Endothelial cell of umbilical vein (primary cell): ENCODE measurements around the gene ADIPOQ. TPM values are rescaled to one million over a fixed set of nuclear protein-coding genes. Genes with fewer than 3 reads are reported as not detected.
"Not testable (repeated sequence)": the region's sequence is repeated elsewhere in the genome, so short reads cannot be mapped to it uniquely, and the experiment has no call there.

Experiments used
- BruUV-seq: library from RNA; stranded (reverse); fragments of 400-500 nt; replicated peaks from 2 replicates; lab custom pipeline; 2021; lab: Mats Ljungman, UMichigan
- CTCF ChIA-PET: fragments of 300-600, 350-600 bp; sonication (Branson Sonifier 250); formaldehyde crosslinking; loops from one replicate; lab custom pipeline; 2021; ENCODE audit warnings: antibody characterized with exemption, inconsistent platforms; lab: Charles Lee
- POLR2A ChIA-PET: fragments of 300-600, 350-600 bp; sonication (Branson Sonifier 250); formaldehyde crosslinking; loops from one replicate; lab custom pipeline; 2021; ENCODE audit warnings: antibody characterized with exemption, inconsistent platforms; lab: Charles Lee
- DNase-seq: peaks from one replicate; pipeline ENCODE4 v3.0.0-alpha.2; 2011; ENCODE audit warnings: low read depth, low spot score
- FAIRE-seq: peaks from 2 replicates; lab custom pipeline; 2011; peaks lifted over from hg19 to GRCh38; lab: Jason Lieb, UNC
- H2AFZ ChIP-seq: 2 replicates; pipeline ENCODE4 v1.6.0; 2012; ENCODE audit warnings: low read depth, low read length, control low read depth, inconsistent platforms
- H3K27ac ChIP-seq: 2 replicates; pipeline ENCODE4 v1.5.1; 2011; ENCODE audit warnings: low read depth, mild to moderate bottlenecking, control low read depth, low read length, moderate library complexity; ENCODE audit not compliant: insufficient read depth
- H3K27me3 ChIP-seq, 2 experiments: 2 replicates each; pipeline versions ENCODE4 v1.6.0 to v1.6.1; 2011; ENCODE audit warnings: low read length in 2 of 2, mixed read lengths in 1 of 2; ENCODE audit not compliant: control insufficient read depth in 2 of 2, insufficient read depth in 2 of 2
- H3K36me3 ChIP-seq, 2 experiments: 2 replicates in 1 of 2; 3 replicates in 1 of 2; pipeline ENCODE4 v1.5.1; 2011; ENCODE audit warnings: low read length in 2 of 2, mild to moderate bottlenecking in 1 of 2, moderate library complexity in 1 of 2; ENCODE audit not compliant: control insufficient read depth in 2 of 2, insufficient read depth in 2 of 2; ENCODE audit errors: extremely low read depth in 1 of 2
- H3K4me1 ChIP-seq: 3 replicates; pipeline ENCODE4 v1.5.1; 2011; ENCODE audit warnings: mild to moderate bottlenecking, low read length; ENCODE audit not compliant: control insufficient read depth, insufficient read depth; ENCODE audit errors: extremely low read depth
- H3K4me2 ChIP-seq: 2 replicates; pipeline ENCODE4 v1.6.1; 2011; ENCODE audit warnings: low read length, control low read depth, mixed read lengths; ENCODE audit not compliant: insufficient read depth
- H3K4me3 ChIP-seq, 3 experiments: fragments of 200-600 bp in 1 of 3; sonication (generic), shearing (Covaris generic) in 1 of 3; replicated peaks in 1 of 3; 2 replicates each; pipeline ENCODE4 v1.5.1; 2011 to 2016; ENCODE audit warnings: control low read depth in 3 of 3, low read length in 3 of 3, mild to moderate bottlenecking in 2 of 3, inconsistent platforms in 1 of 3, low read depth in 1 of 3, moderate library complexity in 1 of 3; ENCODE audit not compliant: insufficient read depth in 1 of 3
- H3K79me2 ChIP-seq: 2 replicates; pipeline ENCODE4 v1.6.0; 2012; ENCODE audit warnings: low read length, inconsistent platforms; ENCODE audit not compliant: control insufficient read depth, insufficient read depth
- H3K9ac ChIP-seq: replicated peaks from 2 replicates; pipeline ENCODE3; 2011; ENCODE audit warnings: low read length, control low read depth; ENCODE audit not compliant: insufficient read depth; ENCODE audit errors: extremely low read depth
- H3K9me1 ChIP-seq: replicated peaks from 3 replicates; pipeline ENCODE4 v1.6.0; 2011; ENCODE audit warnings: mild to moderate bottlenecking, low read length; ENCODE audit not compliant: control insufficient read depth, insufficient read depth; ENCODE audit errors: extremely low read depth
- H3K9me3 ChIP-seq: replicated peaks from 2 replicates; pipeline ENCODE4 v1.5.1; 2012; ENCODE audit warnings: low read length, inconsistent platforms; ENCODE audit not compliant: control insufficient read depth, insufficient read depth
- H4K20me1 ChIP-seq: replicated peaks from 2 replicates; pipeline ENCODE3; 2011; ENCODE audit warnings: mild to moderate bottlenecking, low read length; ENCODE audit not compliant: control insufficient read depth, insufficient read depth; ENCODE audit errors: extremely low read depth
- EZH2 ChIP-seq: IDR thresholded peaks from 2 replicates; pipeline ENCODE4 v1.6.1; 2012; ENCODE audit warnings: borderline replicate concordance, low read depth, mild to moderate bottlenecking, moderate library complexity, low read length, inconsistent platforms; ENCODE audit not compliant: severe bottlenecking
- JUN ChIP-seq: IDR thresholded peaks from 2 replicates; pipeline ENCODE4 v1.6.1; 2011; ENCODE audit warnings: borderline replicate concordance, low read depth; ENCODE audit not compliant: insufficient read length, insufficient read depth
- MAX ChIP-seq: IDR thresholded peaks from 2 replicates; pipeline ENCODE4 v1.6.1; 2011; ENCODE audit not compliant: insufficient read depth, insufficient read length
- dilution Hi-C: fragments of 300-500 bp; cut with MboI; formaldehyde crosslinking; loops from one replicate; pipeline ENCODE4 v1.15.0; 2019; ENCODE audit warnings: low sequenced_read_pairs; ENCODE audit not compliant: extremely low pct_ligation_motif_present
- intact Hi-C: fragments of 100-400 bp; cut with micrococcal nuclease; formaldehyde crosslinking; loops from one replicate; pipeline ENCODE4 v1.10.0; 2022
- polyA plus RNA-seq, 4 experiments: library from polyadenylated mRNA; depleted of rRNA in 3 of 4; stranded (reverse) in 3 of 4; unstranded in 1 of 4; fragments of >200 nt; gene quantifications; 2 replicates each; pipeline versions ENCODE4 v1.2.1 to v1.2.3, GENCODE V29; 2011 to 2012; ENCODE audit warnings: missing spikeins in 1 of 4
- total RNA-seq: library from RNA; stranded (reverse); gene quantifications from 2 replicates; pipeline ENCODE4 v1.2.3, GENCODE V29; 2021

ADIPOQ gene
- total and polyA plus RNA-seq, 2 donors (not counting 3 experiments of a cell fraction or from before 2014, with no cell fraction given): not detected

- DNase-seq: no peak
- H2AFZ ChIP-seq: no peak overlapping the region
- no peak overlapping the region for H3K9ac ChIP-seq
- H4K20me1 ChIP-seq: no peaks in the 10 kb centered on the region
- H3K36me3 ChIP-seq: peaks cover 0 to 4% of the 10 kb centered on the region in 2 experiments
- H3K27ac ChIP-seq: no peak overlapping the region
- ChIA-PET POLR2A (no interaction called here), CTCF (interaction anchor here (1.9 kb wide), 1 partner anchor 12 kb away, joined by 7 read pairs; no protein-coding TSS in a partner anchor)
- dilution Hi-C loops: no loop called here
- BruUV-seq: no TSS peak
- intact Hi-C loops: no loop called here
- H3K4me3 ChIP-seq: no peak overlapping the region
- peaks cover 15% of the 10 kb centered on the region for H3K79me2 ChIP-seq
- TF ChIP-seq EZH2 (no peak), JUN (no peak), MAX (no peak)
- no peaks in the 10 kb centered on the region for H3K27me3 ChIP-seq
- H3K9me3 ChIP-seq: no peaks in the 10 kb centered on the region
- H3K9me1 ChIP-seq: no peaks in the 10 kb centered on the region
- H3K4me2 ChIP-seq: no peak overlapping the region
- H3K4me1 ChIP-seq: peaks cover 24% of the 10 kb centered on the region
- FAIRE-seq: no peak
Observed at GRCh38 chr3:186802701-186803100, 39.8 kb upstream of the ADIPOQ start.

GRCh38 chr3:186803447-186803846, 39.1 kb upstream of the ADIPOQ start:
- not testable (repeated sequence) for FAIRE-seq

More at GRCh38 chr3:186803447-186803846, 39.1 kb upstream of the ADIPOQ start:
- H3K4me3 ChIP-seq, H3K27ac ChIP-seq, dilution Hi-C loops, H3K36me3 ChIP-seq, H4K20me1 ChIP-seq, H3K9me3 ChIP-seq, H3K9ac ChIP-seq, DNase-seq, BruUV-seq, H3K27me3 ChIP-seq, H3K4me2 ChIP-seq, H2AFZ ChIP-seq, H3K9me1 ChIP-seq, intact Hi-C loops, POLR2A ChIA-PET: not testable (repeated sequence)
- Histone ChIP-seq H3K79me2 (peaks cover 15% of the 10 kb centered on the region), H3K4me1 (peaks cover 16% of the 10 kb centered on the region)
- CTCF ChIA-PET: interaction anchor here (1.9 kb wide), 1 partner anchor 13 kb away, joined by 7 read pairs; no protein-coding TSS in a partner anchor
